WI38 (cell line): ENCODE measurements around the gene IL17B.
A peak's percentile ranks its signal among the peaks of the same experiment; 100 is the strongest.

Experiments
- H3K4me3 ChIP-seq: 2 replicates; pipeline ENCODE4 v1.5.1; 2011; ENCODE audit warnings: low read depth, mild to moderate bottlenecking, control low read depth, low read length
- TF ChIP-seq, protein P1 (sequence below): IDR thresholded peaks from 2 replicates; pipeline ENCODE4 v1.5.1; 2012; ENCODE audit warnings: low read depth, mild to moderate bottlenecking, control low read depth, low read length

Gene IL17B

DNA sequence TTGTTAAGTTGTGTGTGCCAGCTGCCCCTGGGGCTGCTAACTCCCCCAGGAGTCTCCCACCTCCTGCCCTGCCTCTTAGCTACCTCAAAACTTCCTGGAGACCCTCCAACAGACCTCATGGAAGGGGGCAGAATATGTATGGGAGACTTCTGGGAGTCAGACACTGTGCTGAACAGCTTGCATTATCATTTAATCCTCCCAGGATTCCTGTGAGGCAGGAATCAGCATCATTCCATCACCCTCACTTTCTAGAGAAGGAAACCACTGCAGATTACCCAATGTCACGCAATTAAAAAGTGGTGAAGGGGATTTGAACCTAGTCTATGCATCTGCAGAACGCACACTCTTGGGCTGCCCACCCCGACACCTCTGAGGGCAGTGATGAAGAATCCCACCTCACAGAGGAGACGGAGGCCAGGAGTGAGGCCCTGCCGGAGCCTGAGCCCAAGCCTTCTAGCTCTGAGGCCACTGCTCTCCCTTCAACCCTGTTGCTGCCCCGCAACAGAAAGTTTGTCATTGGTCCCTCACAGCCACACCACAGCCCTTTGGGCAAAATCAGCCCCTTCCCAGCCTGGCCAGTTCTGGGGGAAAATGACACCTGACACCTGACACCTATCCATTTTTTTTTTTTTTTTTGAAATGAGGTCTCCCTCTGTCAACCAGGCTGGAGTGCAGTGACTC, 30.3 kb upstream of the IL17B start:
- TF ChIP-seq, protein P1, sequence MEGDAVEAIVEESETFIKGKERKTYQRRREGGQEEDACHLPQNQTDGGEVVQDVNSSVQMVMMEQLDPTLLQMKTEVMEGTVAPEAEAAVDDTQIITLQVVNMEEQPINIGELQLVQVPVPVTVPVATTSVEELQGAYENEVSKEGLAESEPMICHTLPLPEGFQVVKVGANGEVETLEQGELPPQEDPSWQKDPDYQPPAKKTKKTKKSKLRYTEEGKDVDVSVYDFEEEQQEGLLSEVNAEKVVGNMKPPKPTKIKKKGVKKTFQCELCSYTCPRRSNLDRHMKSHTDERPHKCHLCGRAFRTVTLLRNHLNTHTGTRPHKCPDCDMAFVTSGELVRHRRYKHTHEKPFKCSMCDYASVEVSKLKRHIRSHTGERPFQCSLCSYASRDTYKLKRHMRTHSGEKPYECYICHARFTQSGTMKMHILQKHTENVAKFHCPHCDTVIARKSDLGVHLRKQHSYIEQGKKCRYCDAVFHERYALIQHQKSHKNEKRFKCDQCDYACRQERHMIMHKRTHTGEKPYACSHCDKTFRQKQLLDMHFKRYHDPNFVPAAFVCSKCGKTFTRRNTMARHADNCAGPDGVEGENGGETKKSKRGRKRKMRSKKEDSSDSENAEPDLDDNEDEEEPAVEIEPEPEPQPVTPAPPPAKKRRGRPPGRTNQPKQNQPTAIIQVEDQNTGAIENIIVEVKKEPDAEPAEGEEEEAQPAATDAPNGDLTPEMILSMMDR = no peak
- H3K4me3 ChIP-seq = peak overlapping the region; percentile 95

DNA sequence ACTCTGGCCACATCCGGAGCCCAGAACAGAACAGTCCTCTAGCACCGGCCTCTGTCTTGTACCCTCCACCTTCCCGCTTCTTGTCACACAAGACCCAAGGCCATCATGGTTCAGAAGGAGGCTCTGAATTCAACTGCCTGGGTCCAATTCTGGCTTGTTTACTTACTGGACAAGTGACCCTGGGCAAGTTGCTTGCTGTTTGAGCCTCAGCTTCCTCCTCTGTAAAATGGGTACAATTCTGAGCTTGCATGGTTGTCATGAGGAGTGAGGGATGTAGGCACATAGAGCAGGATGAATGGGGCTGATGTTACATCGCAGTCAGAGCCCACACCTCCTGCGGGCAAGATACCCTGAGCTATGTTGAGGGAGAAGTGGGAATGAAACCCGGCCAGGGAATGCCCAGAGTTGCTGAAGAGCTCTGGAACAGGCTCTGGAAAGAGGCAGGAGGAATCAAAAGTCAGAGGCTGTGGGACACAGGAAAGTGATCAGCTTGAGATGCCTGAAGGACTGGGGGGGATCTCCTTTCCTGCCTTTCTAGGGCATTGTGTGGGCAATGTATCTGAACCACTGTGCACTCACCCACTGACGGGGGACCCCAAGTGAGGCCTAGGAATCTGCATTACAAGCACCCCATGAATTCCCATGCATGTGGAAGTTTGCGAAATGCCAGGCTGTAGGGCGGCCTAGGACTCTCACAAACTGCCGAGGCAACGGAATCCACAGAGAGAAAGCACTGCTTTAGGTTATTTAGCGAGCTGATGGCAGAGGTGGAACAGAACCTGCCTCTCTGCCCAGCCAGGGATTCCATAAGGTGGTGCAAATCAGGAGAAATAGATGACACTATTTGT, 29.4 kb upstream of the IL17B start:
- peak overlapping the region; percentile 95 for H3K4me3 ChIP-seq

DNA sequence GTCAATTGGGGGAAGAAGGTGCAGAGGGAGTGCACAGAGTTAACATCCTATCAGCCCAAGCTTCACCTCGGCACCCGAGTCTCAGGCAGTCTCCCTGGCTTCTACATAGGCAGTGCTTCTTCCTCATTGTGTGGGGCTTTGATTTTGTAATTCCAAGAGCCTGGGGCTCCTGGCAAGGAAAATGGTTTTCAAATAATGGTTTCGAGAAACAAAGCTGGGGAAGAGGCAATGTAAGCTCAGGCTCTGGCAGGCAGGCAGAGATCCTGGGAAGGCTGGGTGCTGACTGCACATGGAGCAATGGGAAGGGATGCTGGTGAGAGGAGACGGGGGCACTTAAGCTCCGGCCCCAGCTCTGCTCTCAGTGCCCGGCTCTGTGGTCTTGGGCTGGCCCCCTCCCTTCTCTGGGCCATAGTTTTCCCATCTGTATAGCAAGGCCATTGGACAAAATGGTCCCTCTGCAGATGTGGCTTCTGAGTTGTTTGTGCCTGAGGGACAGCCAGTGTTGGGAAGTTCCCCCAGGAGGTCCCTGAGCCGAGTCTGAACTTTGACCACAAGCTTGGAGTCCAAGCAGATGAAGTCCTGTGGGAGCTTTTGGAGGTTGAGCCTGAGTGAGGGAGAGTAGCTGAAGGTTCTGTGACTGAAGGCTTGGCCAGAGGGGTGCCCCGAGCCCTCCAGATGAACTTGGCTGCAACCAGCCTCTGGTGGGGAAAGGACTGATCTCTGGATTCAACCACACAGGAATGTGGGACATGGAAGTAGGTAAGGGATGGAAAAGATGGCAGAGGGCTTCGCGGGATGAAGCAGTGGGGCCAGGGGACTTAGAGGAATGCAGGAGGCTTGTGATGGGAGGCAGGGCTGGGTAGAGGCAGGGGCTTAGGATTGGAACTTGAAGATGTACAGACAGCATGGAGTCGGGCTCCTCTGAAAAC, 28.5 kb upstream of the IL17B start:
- TF ChIP-seq, protein P1 = no peak
- H3K4me3 ChIP-seq = peak overlapping the region; percentile 95

More for the DNA sequence above, 29.4 kb upstream of the IL17B start:
- TF ChIP-seq, protein P1 = no peak

DNA sequence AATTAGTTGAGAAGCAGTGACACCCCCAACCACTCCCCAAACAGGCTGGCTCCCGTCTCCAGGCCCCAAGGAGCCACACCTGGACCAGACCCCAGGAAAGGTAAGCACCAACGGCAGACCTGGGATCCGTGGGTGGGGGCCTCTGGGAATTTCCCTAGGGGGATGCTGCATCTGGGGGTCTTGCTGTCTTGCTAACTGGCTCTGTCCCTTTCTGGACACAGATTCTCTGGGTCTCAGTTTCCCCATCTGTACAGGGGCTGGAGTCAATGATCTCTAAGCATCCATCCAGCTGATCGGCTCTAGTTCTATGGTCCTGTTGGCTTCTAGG, 27.9 kb upstream of the IL17B start:
- peak overlapping the region; percentile 95 for H3K4me3 ChIP-seq
- TF ChIP-seq, protein P1 = no peak

DNA sequence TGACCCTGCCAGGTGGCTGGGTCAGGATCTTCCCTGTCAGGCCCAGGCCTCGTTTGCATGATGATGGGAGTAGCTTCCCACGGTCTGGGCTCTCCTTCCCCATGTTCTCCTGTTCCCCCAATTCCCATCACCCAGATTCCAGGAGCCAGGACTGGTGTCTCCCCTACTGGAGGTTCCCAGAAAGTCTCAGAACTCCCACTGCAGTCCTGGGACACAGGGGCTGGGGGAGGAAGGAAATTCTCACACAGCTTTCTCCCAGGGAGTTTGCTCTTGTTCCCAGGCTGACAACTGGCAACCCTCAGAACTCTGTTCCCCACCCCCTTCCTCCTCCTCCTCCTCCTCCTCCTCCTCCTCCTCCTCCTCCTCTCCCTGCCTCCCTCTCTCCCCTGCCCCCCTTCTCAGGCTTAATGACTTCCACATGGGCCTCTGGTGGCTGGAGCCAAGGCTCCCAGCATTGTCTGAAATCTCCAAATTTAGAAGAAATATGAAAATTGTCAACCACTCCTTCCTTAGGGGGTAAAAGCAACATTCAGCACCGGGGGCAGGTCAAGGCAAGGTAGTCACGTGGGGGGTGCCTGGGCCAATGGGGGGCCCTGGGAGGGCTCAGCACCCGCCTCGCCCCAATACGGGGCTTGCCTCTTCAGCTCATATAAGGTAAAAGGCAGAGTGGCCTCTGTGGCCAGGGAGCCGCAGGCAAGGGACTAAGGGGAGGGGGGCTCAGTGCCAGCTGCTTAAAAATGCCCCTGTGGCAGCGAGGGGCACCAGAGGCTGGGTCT, 27.3 kb upstream of the IL17B start:
- TF ChIP-seq, protein P1 = no peak
- peak overlapping the region; percentile 95 for H3K4me3 ChIP-seq

DNA sequence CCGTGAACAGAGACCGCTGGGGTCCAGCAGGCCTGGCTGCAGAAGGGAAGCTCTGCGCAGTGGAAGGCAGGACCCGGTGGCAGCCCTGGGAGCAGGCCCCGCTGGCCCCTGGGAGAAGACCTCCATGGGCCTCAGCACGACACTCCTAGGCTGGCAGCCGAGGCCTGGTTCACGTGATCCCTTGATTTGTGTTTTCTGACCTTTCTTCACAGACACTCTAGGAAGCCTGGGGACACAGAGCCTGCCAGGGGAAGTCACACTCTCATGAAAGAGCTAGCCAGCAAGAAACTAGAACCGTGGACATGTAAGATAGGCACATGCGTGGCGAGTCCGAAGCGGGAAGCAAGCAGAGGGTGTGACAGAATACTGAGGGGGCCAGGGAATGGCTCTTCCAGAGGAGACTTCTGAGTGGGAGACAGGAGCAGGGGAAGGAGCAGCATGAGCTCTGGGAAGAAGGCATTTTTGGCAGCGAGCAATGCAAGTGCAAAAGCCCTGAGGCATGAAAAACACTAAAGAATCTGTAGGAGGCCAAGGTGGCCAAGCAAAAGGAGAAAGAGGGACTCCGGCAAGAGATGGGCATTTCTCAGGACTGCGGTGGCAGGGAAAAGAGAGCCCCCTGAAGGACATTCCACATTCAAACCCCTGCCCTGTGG, 26.6 kb upstream of the IL17B start:
- TF ChIP-seq, protein P1 = no peak
- H3K4me3 ChIP-seq = peak overlapping the region; percentile 95; the same call in 1 of the 2 replicates
